Gastroesophageal sphincter (tissue), 4 donors: ENCODE measurements around the gene MTCL3.
A peak's percentile ranks its signal among the peaks of the same experiment; 100 is the strongest.

Experiments
- ATAC-seq: fragments of 150-250 bp; one replicate; pipeline ENCODE4 v1.9.1; 2016; ENCODE audit warnings: mild to moderate bottlenecking, moderate library complexity
- H3K27ac ChIP-seq, 4 donors: fragments of 200-600 bp; sonication (generic) in 3 of 4; 1 replicate in 3 of 4; 2 replicates in 1 of 4; pipeline ENCODE4 v1.5.1; 2016 to 2019
- H3K27me3 ChIP-seq: fragments of 200-600 bp; sonication (generic); one replicate; pipeline ENCODE4 v1.5.1; 2019
- H3K36me3 ChIP-seq, 2 donors: fragments of 200-600 bp; sonication (generic); one replicate each; pipeline ENCODE4 v1.5.1; 2019; ENCODE audit warnings: control low read depth in 1 of 2
- H3K4me1 ChIP-seq, 3 donors: fragments of 200-600 bp; sonication (generic); 1 replicate in 2 of 3; 2 replicates in 1 of 3; pipeline ENCODE4 v1.5.1; 2016 to 2019; ENCODE audit warnings: control low read depth in 2 of 3
- H3K4me3 ChIP-seq, 2 donors: fragments of 200-600 bp; sonication (generic); one replicate each; pipeline ENCODE4 v1.5.1; 2019; ENCODE audit warnings: mild to moderate bottlenecking in 1 of 2, moderate library complexity in 1 of 2
- H3K9me3 ChIP-seq, 3 donors: fragments of 200-600 bp; sonication (generic); one replicate each; pipeline ENCODE4 v1.5.1; 2017 to 2019; ENCODE audit warnings: control low read depth in 2 of 3
- CTCF ChIP-seq, 4 experiments: fragments of 200-600 bp in 2 of 4; fragments of 450-650 bp in 2 of 4; sonication (generic) in 1 of 4; IDR thresholded peaks; one replicate each; pipeline ENCODE4 v1.5.1; 2017 to 2019; ENCODE audit warnings: antibody characterized with exemption in 4 of 4, mild to moderate bottlenecking in 2 of 4, moderate library complexity in 2 of 4
- EP300 ChIP-seq: sonication (generic); formaldehyde crosslinking; IDR thresholded peaks from one replicate; pipeline ENCODE4 v1.6.1; 2017; ENCODE audit warnings: antibody characterized with exemption, mild to moderate bottlenecking
- POLR2A ChIP-seq, 2 donors: fragments of 450-650 bp; IDR thresholded peaks; one replicate each; pipeline ENCODE4 v1.6.1; 2017; ENCODE audit warnings: antibody characterized with exemption in 2 of 2, mild to moderate bottlenecking in 2 of 2, moderate library complexity in 1 of 2
- POLR2AphosphoS5 ChIP-seq: sonication (generic); formaldehyde crosslinking; IDR thresholded peaks from one replicate; pipeline ENCODE4 v1.6.1; 2017; ENCODE audit warnings: antibody characterized with exemption
- WGBS, 2 donors: methylation state at CpG; one replicate each; pipeline ENCODE4 v1.1.5; 2018; ENCODE audit warnings: low coverage in 1 of 2; 5-methylcytosine and 5-hydroxymethylcytosine counted together

Gene MTCL3

GRCh38 chr6:127446356-127446755 lies 72.8 kb downstream of the MTCL3 start:
- no peaks in the 10 kb centered on the region for H3K9me3 ChIP-seq
- no peak for TF ChIP-seq EP300
- no peak for TF ChIP-seq CTCF (IDR thresholded peaks at IDR 0.05)
- no peak for TF ChIP-seq POLR2AphosphoS5
- TF ChIP-seq POLR2A (IDR thresholded peaks at IDR 0.05): no peak
- H3K4me1 ChIP-seq: peaks cover 0 to 62% (median 0%) of the 10 kb centered on the region in 3 donors
- WGBS, 2 donors: 91 to 93% methylated on average over 3 to 7 of the region's 7 CpGs
- H3K36me3 ChIP-seq: peaks cover 0 to 39% of the 10 kb centered on the region in 2 donors
- no peak overlapping the region for H3K4me3 ChIP-seq
- no peaks in the 10 kb centered on the region for H3K27me3 ChIP-seq
- ATAC-seq: no peak
- H3K27ac ChIP-seq: peak overlapping the region in 3 of 4 donors; percentile 22 to 49 (median 42)

- no peak overlapping the region for H3K4me3 ChIP-seq
- peak overlapping the region in 1 of 4 donors; percentile 5 for H3K27ac ChIP-seq
- no peaks in the 10 kb centered on the region for H3K27me3 ChIP-seq
- H3K36me3 ChIP-seq: peaks cover 0 to 28% of the 10 kb centered on the region in 2 donors
- 38 to 63% methylated on average over 1 of the region's 1 CpG for WGBS, 2 donors
- TF ChIP-seq POLR2AphosphoS5: no peak
- no peak for TF ChIP-seq POLR2A (IDR thresholded peaks at IDR 0.05)
- no peak for TF ChIP-seq CTCF (IDR thresholded peaks at IDR 0.05)
- no peak for TF ChIP-seq EP300
- no peak for ATAC-seq
- no peaks in the 10 kb centered on the region for H3K9me3 ChIP-seq
- peaks cover 0 to 26% (median 0%) of the 10 kb centered on the region in 3 donors for H3K4me1 ChIP-seq
Measured at GRCh38 chr6:127441881-127442280, 77.3 kb downstream of the MTCL3 start.

- Histone ChIP-seq H3K4me1 (peaks cover 0 to 10% (median 0%) of the 10 kb centered on the region in 3 donors), H3K27ac (no peak overlapping the region), H3K9me3 (no peaks in the 10 kb centered on the region), H3K27me3 (no peaks in the 10 kb centered on the region), H3K4me3 (no peak overlapping the region), H3K36me3 (peaks cover 0 to 19% of the 10 kb centered on the region in 2 donors)
- ATAC-seq: no peak
- TF ChIP-seq EP300 (no peak), POLR2AphosphoS5 (no peak), CTCF (IDR thresholded peaks at IDR 0.05) (no peak), POLR2A (IDR thresholded peaks at IDR 0.05) (no peak)
- 13% methylated on average over 2 of the region's 2 CpGs; no CpG with 5 or more reads in 1 of the 2 donors for WGBS, 2 donors
Measured at GRCh38 chr6:127439718-127440117, 79.4 kb downstream of the MTCL3 start.

- WGBS, 2 donors: 57 to 68% methylated on average over 3 of the region's 3 CpGs
- H3K36me3 ChIP-seq: no peaks in the 10 kb centered on the region
- H3K27ac ChIP-seq: peak overlapping the region in 3 of 4 donors; percentile 23 to 35 (median 29)
- no peaks in the 10 kb centered on the region for H3K9me3 ChIP-seq
- H3K4me1 ChIP-seq: peaks cover 0 to 9% (median 0%) of the 10 kb centered on the region in 3 donors
- H3K27me3 ChIP-seq: no peaks in the 10 kb centered on the region
- H3K4me3 ChIP-seq: no peak overlapping the region
- TF ChIP-seq POLR2AphosphoS5 (no peak), CTCF (IDR thresholded peaks at IDR 0.05) (no peak), EP300 (no peak), POLR2A (IDR thresholded peaks at IDR 0.05) (no peak)
- ATAC-seq: no peak
Measured at GRCh38 chr6:127436578-127437110, 82.5 kb downstream of the MTCL3 start.

- H3K4me3 ChIP-seq: no peak overlapping the region
- WGBS, 2 donors: 88 to 90% methylated on average over 2 to 7 of the region's 7 CpGs
- TF ChIP-seq EP300 (no peak), POLR2AphosphoS5 (no peak), CTCF (IDR thresholded peaks at IDR 0.05) (no peak), POLR2A (IDR thresholded peaks at IDR 0.05) (no peak)
- no peaks in the 10 kb centered on the region for H3K27me3 ChIP-seq
- no peak overlapping the region for H3K27ac ChIP-seq
- peaks cover 0 to 9% (median 0%) of the 10 kb centered on the region in 3 donors for H3K4me1 ChIP-seq
- ATAC-seq: no peak
- H3K36me3 ChIP-seq: no peaks in the 10 kb centered on the region
- H3K9me3 ChIP-seq: no peaks in the 10 kb centered on the region
Measured at GRCh38 chr6:127435626-127436220, 83.4 kb downstream of the MTCL3 start.
